ENCODE measurements around the gene CIDEB. TPM values are rescaled to one million over a fixed set of nuclear protein-coding genes. Genes with fewer than 3 reads are reported as not detected.

Gene CIDEB
- total RNA-seq, 1 experiment from 2014 or later: not detected

DNA sequence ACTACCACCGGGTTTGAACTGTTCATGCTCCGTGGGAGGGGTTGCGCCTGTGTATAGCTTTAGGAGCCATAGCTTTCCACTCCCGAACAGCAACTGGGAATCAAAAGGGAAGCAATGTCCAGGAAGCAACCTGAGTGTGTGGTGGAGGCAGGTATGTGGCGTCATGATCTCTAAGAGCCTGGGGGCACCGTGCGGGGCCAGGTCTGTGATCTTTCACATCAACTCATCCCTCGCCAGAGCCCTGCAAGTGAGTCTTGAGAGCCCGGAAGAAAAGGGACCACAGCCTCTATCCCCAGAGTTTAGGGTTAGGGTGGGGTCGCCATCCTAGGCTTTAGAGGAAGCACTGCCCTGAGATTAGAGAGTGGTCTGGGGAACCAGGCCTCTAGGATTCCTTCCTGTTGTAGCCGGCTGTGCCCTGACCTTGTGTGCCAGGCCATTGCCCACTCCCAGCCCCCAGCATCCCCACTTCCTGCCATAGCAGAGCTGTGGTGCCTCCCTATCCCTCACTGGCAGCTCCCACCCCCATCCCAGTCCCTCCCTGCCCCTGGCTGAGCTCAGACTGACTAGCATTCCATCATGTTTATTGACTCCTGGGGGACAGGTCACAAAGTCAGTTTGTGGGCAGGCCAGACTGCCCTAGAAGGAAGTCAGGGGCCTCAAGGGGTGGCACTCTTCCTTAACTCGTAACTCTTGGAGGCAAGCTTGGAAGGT, 27.8 kb upstream of the CIDEB start:
- Histone ChIP-seq H3K27me3 (ENCODE audit: insufficient read depth, low read length) (peaks cover 63% of the 10 kb centered on the region), H2BK5ac (ENCODE audit: insufficient read length, low read length) (no peak overlapping the region), H3K23me2 (ENCODE audit: insufficient read length, low read depth, low read length, poor library complexity, severe bottlenecking) (peaks cover 28% of the 10 kb centered on the region), H2BK15ac (ENCODE audit: low read depth, low read length) (no peak overlapping the region), H3K4ac (ENCODE audit: low read depth, low read length) (no peak overlapping the region), H3K23ac (ENCODE audit: insufficient read length, low read depth, low read length) (no peak overlapping the region), H3K4me2 (ENCODE audit: insufficient read depth, insufficient read length, low read length) (peak overlapping the region; percentile 62), H4K8ac (replicated peaks; ENCODE audit: insufficient read length, low read depth, low read length) (no peak overlapping the region), H4K20me1 (ENCODE audit: control insufficient read depth, insufficient read depth, insufficient read length) (no peaks in the 10 kb centered on the region), H3T11ph (ENCODE audit: low read length) (no peak overlapping the region), H3K27ac (ENCODE audit: insufficient read length, low read depth, low read length) (no peak overlapping the region), H3K56ac (ENCODE audit: insufficient read length, low read depth, low read length) (no peak overlapping the region), H2BK120ac (ENCODE audit: low read depth, low read length, poor library complexity, severe bottlenecking) (no peak overlapping the region), H3K9ac (ENCODE audit: extremely low read depth, insufficient read length, low read length) (no peak overlapping the region), H2AK5ac (ENCODE audit: insufficient read length, low read length) (no peak overlapping the region), H3K79me2 (ENCODE audit: insufficient read depth, low read length) (no peaks in the 10 kb centered on the region), H2AFZ (ENCODE audit: low read length) (no peak overlapping the region), H2BK20ac (ENCODE audit: low read depth, low read length, poor library complexity, severe bottlenecking) (no peak overlapping the region), H3K18ac (ENCODE audit: insufficient read length, low read depth, low read length) (no peak overlapping the region), H3K14ac (ENCODE audit: insufficient read depth, low read length) (no peak overlapping the region), H3K9me3 (ENCODE audit: control insufficient read depth, low read depth, low read length) (no peaks in the 10 kb centered on the region), H3K79me1 (ENCODE audit: insufficient read depth, low read depth, low read length, poor library complexity, severe bottlenecking) (no peaks in the 10 kb centered on the region), H4K91ac (ENCODE audit: insufficient read length, low read depth, low read length) (no peak overlapping the region), H2BK12ac (ENCODE audit: insufficient read length, low read depth, low read length) (no peak overlapping the region), H4K5ac (ENCODE audit: insufficient read length, low read depth, low read length) (no peak overlapping the region), H3K4me1 (ENCODE audit: insufficient read depth, low read length) (no peaks in the 10 kb centered on the region; the same call in 1 of the 2 replicates)
- WGBS (ENCODE audit: extremely low coverage, insufficient read length, low lambda C conversion rate): no CpG with 5 or more reads among the region's 12 CpGs
- Mint-ChIP-seq H3K27ac (no peak overlapping the region), H3K4me3 (peak overlapping the region; percentile 59 to 91), H3K36me3 (ENCODE audit: insufficient read depth in 1 of 3, low read depth in 3 of 3) (no peaks in the 10 kb centered on the region; a peak in 1 of 7 replicates), H3K9me3 (peaks cover 0 to 2% of the 10 kb centered on the region in 2 experiments; a peak in 3 of 5 replicates), H3K4me1 (peaks cover 32 to 38% of the 10 kb centered on the region in 2 experiments), H3K27me3 (ENCODE audit: low read depth) (peaks cover 100% of the 10 kb centered on the region)
- DNase-seq: no peak
- TF ChIP-seq, protein P1, sequence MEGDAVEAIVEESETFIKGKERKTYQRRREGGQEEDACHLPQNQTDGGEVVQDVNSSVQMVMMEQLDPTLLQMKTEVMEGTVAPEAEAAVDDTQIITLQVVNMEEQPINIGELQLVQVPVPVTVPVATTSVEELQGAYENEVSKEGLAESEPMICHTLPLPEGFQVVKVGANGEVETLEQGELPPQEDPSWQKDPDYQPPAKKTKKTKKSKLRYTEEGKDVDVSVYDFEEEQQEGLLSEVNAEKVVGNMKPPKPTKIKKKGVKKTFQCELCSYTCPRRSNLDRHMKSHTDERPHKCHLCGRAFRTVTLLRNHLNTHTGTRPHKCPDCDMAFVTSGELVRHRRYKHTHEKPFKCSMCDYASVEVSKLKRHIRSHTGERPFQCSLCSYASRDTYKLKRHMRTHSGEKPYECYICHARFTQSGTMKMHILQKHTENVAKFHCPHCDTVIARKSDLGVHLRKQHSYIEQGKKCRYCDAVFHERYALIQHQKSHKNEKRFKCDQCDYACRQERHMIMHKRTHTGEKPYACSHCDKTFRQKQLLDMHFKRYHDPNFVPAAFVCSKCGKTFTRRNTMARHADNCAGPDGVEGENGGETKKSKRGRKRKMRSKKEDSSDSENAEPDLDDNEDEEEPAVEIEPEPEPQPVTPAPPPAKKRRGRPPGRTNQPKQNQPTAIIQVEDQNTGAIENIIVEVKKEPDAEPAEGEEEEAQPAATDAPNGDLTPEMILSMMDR (conservative IDR thresholded peaks at IDR 0.05): no peak
